ENCODE data around the gene ITGB2. TPM values are rescaled to one million over a fixed set of nuclear protein-coding genes. Genes with fewer than 3 reads are reported as not detected.
"Not testable (repeated sequence)": the region's sequence is repeated elsewhere in the genome, so short reads cannot be mapped to it uniquely, and the experiment has no call there.

The ITGB2 gene
- total RNA-seq, 1 donor from 2014 or later, result 4.9 TPM

- DNase-seq (ENCODE audit: low spot score in 2 of 2) (no peak), FAIRE-seq (no peak)
These were observed 8.6 kb upstream of the ITGB2 start for GRCh38 chr21:44929242-44929798.

- not testable (repeated sequence) for DNase-seq (ENCODE audit: low spot score in 2 of 2)
These were observed 8.0 kb upstream of the ITGB2 start for GRCh38 chr21:44928500-44929241.

DNA sequence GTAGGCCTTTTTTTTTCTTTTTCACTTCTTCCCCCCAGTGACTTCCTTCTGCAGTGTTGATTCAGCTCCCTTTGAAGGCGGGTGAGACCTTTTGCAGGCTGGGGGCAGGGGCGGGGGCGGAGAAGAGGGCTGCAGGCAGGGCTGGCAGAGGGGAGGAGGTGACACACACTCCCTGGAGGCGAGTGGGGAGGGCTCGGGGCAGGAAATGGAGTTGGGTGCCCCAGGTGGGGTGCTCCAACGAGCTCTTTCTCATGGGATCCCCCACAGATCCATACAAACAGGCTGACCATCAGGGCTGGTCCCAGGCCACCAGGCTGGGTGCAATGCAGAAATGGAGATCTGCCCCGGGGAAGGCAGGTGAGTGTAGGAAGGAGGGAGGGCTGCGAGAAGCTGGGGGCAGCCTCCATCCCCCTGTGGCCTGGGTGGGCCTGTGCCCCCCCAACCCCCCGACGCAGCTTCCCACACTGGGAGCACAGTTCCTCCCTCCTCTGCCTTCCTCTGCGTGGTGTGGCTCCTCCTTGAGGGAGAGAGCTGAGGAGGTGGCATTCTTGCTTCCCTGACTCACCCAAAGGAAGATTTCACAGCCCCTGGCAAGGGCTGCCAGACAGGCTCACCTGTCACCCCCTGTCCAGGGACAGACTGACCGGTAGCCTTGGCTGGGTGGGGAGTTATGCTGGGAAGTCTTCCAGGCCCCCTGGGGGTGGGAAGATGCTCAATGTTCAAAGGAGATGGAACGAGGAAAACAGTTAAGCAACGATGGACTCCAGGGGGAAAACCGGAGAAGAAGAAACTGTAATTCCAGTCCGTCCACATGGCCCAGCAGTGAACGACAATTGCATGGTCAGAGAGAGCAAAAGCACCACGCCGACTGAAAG is 7.1 kb upstream of the ITGB2 start:
- DNase-seq (ENCODE audit: low spot score in 2 of 2), result no peak
- FAIRE-seq, result no peak

More at GRCh38 chr21:44928500-44929241, 8.0 kb upstream of the ITGB2 start:
- FAIRE-seq, result not testable (repeated sequence)

- FAIRE-seq, result no peak
- DNase-seq (ENCODE audit: low spot score in 2 of 2), result no peak
These were observed 6.5 kb upstream of the ITGB2 start for GRCh38 chr21:44927259-44927586.

DNA sequence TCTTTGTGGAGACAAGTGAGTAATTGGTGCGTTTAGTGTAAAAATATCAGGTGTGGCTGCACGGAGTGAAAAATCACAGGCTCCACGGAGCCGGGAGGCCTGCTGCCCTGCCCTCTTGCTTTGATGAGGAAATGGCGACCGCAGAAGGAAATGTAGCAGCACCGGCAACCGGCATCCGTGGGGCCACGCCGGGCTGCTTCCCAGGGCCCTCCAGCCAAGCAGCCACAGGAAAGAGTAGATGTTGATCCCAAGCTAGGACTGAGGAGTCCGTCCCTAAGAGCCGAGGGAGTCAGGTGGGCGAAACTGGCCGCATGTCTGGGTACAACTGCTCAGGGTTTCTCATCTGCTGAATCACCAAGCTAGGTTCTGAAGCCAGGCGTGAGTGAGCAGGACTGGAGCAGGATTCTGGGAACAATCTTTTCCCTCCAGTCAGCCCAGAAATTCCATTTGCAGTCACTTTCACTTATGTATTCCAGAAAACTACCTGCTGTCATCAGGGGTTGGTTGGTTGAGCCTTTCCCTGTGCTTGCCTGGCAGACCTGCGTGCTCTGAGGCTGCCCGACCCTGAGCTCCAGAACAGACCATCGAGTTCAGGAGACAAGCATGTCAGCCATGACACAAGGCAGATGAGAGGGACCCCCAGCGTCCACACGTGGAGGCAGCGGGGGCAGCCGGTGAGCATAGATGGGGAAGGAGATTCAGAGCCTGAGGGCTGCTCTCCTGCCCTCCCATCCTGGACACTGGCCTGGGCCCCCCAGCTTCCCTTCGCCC is 5.8 kb upstream of the ITGB2 start:
- DNase-seq (ENCODE audit: low spot score in 2 of 2), result no peak
- FAIRE-seq, result no peak

GRCh38 chr21:44925378-44925755 is 4.7 kb upstream of the ITGB2 start:
- DNase-seq (ENCODE audit: low spot score in 2 of 2) (no peak), FAIRE-seq (no peak)

- FAIRE-seq (no peak), DNase-seq (ENCODE audit: low spot score in 2 of 2) (no peak)
These were observed 4.1 kb upstream of the ITGB2 start for GRCh38 chr21:44924606-44925377.

GRCh38 chr21:44923480-44924084 is 2.9 kb upstream of the ITGB2 start:
- FAIRE-seq (no peak), DNase-seq (ENCODE audit: low spot score in 2 of 2) (no peak)

- no peak for FAIRE-seq
- DNase-seq (ENCODE audit: low spot score in 2 of 2), result no peak
These were observed 1.2 kb upstream of the ITGB2 start for GRCh38 chr21:44921928-44922327.

GRCh38 chr21:44919913-44920693 is 596 bp downstream of the ITGB2 start:
- DNase-seq (ENCODE audit: low spot score in 2 of 2) (no peak), FAIRE-seq (no peak)

- FAIRE-seq (no peak), DNase-seq (ENCODE audit: low spot score in 2 of 2) (no peak)
These were observed 1.4 kb downstream of the ITGB2 start for GRCh38 chr21:44919111-44919912.

- FAIRE-seq (no peak), DNase-seq (ENCODE audit: low spot score in 2 of 2) (no peak)
These were observed 2.1 kb downstream of the ITGB2 start for GRCh38 chr21:44918581-44919033.

DNA sequence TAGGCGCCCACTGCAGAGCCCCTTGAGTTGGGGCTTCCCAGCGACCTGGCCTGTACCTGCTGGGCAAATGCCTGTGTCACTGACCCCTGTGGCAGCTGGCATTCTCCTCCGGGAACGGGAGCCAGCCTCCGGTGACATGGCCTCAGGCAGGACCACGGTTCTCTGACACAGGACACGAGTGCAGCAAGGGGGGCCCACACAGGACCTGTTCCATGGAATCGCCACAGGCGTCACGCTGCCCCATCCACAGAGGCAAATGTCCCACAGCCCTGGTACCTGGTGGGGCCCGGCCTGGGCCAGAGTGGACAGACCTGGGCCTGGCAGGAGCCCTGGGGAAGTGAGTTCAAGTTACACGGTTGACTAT is 2.6 kb downstream of the ITGB2 start:
- no peak for FAIRE-seq
- DNase-seq (ENCODE audit: low spot score in 2 of 2), result no peak

GRCh38 chr21:44917446-44918106 is 3.1 kb downstream of the ITGB2 start:
- FAIRE-seq, result no peak
- no peak for DNase-seq (ENCODE audit: low spot score in 2 of 2)

GRCh38 chr21:44916965-44917364 is 3.7 kb downstream of the ITGB2 start:
- FAIRE-seq, result no peak
- no peak for DNase-seq (ENCODE audit: low spot score in 2 of 2)

DNA sequence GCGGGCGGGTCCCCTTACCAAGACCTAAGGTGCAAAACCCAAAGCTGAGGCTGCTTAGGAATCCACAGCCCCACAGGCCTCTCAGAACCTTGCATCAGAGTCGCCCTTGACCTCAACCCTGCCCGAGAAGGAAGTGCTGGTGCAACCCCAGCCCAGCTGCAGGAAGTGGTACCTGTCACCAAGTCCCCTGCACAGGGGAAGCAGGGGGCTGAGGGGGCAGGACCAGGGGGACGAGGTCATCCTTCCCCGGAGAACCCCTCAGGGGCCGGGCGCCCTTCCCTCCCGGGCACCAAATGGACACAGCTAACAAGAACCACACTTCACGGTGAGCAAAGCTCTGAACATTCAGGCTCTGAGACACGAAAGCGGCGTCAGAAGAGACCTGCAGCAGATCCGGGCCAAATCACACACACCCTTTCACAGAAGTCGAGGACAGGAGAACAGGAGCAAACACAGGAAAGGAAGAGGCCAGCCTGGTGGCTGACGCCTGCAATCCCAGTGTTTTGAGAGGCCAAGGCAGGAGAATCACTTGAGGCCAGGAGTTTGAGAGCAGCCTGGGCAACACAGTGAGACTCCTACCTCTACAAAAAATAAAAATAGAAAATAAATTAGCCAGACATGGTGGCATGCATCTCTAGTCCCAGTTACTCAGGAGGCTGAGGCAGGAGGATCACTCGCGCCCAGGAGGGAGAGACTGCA is 6.4 kb downstream of the ITGB2 start:
- no peak for FAIRE-seq
- DNase-seq (ENCODE audit: low spot score in 2 of 2), result no peak

All from frontal cortex (tissue), 4 donors.